ENCODE results near the gene ANGEL2.
"Not testable (repeated sequence)": the region's sequence is repeated elsewhere in the genome, so short reads cannot be mapped to it uniquely, and the experiment has no call there.

The ANGEL2 gene

DNA sequence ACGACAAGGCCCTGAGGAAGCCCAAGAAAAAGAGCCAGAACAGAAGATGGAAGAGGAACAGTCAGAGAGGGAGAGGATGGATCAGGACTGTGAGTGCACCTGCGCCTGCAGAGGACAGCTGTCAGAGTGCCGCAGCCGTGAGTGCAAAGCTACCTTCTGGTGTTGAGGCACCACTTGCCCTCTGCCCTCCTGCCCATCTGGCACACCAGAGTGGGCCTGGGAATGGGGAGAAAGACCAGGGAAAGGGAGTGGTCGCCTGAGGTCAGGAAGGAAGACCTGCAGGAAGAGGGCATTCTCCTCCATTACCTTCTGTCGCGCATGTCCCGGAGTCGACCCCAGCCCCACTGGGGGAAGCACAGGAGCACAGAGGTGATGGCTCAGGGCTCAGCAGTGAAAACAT is 39.1 kb downstream of the ANGEL2 start:
- no peak for DNase-seq (ENCODE audit: low read depth in 2 of 3, low spot score in 2 of 3)

DNA sequence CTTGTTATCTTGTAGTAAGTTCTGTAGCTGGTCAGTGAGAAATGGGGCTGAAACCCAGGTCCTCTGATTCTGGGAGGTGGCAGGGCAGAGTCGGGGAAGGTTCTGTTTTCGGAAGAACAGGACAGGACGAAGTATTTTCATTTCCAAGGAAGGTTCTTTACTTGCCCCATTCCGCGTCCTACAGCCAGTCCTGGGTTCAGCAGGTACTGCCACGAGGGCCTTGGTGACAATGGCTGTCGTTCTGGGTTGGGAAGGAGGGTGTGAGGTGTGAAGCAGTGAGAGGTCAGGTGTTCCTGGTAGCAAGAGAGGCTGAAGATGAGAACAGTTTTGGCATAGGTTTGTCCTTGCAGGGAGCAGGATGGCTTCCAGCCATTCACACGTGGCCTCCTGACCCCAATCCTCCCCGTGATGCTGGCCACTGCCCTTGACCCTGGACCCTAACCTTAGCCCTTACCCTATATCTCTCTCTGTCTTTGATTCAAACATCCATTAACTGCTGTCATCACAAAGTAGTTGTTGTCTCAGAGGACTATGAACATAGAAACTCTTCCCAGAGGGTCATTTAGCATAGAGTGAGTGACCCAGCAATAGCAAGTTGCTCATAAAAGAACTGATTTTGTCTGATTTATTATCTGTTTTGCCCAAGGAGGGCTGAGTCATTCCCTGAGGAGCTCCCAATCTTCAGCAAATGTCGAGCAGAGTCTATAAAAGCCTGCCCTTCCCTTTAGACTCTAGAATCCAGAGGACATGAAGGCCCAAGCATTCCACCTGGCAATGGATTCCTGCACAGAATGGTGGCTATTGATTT is 40.4 kb downstream of the ANGEL2 start:
- DNase-seq (ENCODE audit: low read depth in 2 of 3, low spot score in 2 of 3), result no peak

DNA sequence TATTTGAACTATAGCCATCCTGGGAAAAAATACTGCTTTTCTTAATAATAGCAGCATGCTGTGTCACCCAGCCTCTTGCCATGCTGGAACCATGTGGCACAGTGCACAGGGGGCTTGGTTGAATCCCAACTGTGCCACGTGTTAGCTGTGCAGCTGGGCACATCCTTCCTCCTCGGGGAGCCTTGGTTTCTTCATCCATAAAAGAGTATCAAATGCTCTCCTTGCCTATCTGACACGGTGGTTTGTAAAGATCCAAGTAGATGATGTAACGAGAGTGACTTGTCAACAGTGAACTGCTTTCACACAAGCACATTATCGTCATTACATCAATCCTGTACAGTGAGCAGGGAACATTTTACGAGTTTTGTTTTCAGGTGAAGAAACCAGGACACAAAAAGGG is 41.0 kb downstream of the ANGEL2 start:
- DNase-seq (ENCODE audit: low read depth in 2 of 3, low spot score in 2 of 3), result no peak

DNA sequence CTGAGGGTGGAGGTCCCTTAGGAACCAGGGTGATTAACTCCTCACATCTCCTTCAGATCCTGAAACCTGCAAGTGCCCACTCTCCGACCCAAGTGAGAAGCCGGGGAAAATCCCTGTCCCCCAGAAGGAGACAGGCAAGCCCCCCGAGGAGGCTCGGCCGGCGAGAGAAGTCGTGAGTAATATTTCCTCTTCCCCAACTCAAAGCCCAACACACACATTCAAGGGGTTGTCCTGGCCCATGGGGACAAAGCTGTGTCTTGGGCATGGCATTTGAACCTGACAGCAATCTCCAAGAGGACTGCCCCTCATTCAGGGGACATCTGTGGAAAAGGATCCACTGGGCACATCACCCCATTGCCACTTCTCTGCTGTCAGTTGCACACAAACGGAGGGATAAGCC is 41.8 kb downstream of the ANGEL2 start:
- no peak for DNase-seq (ENCODE audit: low read depth in 2 of 3, low spot score in 2 of 3)

DNA sequence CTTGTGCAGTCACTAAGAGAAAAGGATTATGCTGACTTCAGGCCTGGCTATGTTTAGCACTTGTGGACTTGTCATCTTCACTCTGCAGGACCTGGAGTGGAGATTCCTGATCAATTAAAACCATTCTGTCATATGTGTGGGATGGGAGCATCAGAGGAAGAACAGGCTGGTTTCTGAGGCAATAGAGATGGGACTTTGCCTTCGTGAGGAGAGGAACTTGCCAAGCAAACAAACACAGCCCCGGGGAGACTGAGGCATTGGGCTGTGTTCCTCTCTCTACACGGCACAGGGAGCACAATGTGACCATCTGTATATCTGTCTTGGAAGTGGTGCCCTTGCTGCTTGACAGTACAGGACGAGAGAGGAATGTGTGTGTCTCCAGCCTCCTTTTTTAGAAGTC is 42.2 kb downstream of the ANGEL2 start:
- no peak for DNase-seq (ENCODE audit: low read depth in 2 of 3, low spot score in 2 of 3)

DNA sequence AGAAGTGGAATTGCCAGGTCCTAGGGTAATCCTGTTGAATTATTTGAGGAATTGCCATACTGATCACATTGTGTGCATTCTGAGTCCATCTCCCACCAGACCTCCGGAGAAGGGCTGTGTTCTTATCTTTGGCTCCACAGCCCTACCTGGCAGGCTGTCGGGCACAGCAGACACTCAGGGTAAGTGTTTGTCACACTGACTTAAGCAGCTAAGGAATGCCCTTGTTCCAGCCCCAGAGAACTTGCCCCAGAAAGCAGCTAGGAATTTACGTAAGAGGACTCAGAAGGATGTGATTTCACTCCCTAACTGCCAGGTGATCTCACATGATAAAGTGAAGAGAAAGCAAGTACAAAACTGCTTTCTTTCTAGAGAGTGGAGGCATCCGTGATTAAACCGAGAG is 44.4 kb downstream of the ANGEL2 start:
- DNase-seq (ENCODE audit: low read depth in 2 of 3, low spot score in 2 of 3), result no peak

DNA sequence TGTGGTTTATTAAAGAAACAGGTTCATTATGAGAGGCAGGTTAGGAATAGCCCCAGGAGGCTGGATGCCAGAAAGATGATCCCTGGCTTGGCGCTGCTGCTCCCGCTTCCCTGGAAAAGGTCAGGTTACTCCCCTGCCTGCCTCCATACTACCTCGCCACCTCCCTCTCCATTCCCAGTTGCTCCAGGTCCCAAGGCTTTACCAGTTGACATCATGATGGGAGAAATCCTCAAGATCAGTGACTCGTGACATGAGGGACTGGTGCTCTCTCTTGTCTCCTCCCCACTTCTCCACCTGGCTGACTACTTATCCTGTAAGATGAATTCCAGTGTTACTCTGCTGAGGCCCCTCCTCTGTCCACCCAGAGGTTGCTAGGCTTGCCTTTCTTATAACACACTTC is 45.6 kb downstream of the ANGEL2 start:
- no peak for DNase-seq (ENCODE audit: low read depth in 2 of 3, low spot score in 2 of 3)

DNA sequence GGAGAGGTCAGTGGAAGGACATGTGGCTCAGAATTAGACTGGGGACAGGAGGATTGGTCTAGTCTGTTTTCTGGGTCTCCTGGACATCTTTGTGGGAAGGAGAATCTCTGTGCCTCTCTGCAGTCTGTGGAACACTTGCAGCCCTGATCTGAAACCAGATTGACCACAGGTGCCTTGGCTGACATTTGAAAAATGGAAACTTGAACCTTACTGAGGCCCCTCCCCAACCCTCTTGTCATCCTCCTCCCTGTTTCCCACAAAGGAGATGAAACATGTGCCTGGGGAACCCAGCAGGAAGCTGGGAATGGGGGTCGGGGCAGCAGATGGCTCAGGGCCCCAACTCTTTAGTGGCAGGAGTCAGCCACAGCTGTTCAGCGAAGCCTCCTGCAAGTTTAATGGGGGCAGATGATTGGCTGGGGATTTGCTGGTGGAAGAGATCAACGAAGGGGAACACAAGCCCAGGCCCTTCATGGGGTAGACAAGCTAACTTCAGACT is 47.3 kb downstream of the ANGEL2 start:
- no peak for DNase-seq (ENCODE audit: low read depth in 2 of 3, low spot score in 2 of 3)

DNA sequence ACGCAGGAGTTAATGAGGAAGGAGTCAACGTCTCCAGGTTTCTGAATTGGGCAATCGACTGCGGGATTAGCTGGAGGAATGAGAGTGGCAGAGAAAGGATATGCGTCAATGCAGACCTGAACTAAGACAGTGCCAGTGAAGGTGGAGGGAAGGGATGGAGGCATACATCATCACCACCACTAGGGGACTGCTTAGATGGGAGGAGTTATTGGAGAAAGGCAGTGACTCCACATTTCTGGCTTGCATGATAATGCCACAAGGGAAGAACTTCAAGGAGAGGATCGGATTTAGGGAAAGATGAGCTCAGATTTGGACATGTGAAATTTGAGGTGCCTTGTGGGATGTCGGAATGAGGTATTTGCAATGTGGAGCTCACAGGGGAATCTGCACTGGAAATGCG is 47.9 kb downstream of the ANGEL2 start:
- no peak for DNase-seq (ENCODE audit: low read depth in 2 of 3, low spot score in 2 of 3)

DNA sequence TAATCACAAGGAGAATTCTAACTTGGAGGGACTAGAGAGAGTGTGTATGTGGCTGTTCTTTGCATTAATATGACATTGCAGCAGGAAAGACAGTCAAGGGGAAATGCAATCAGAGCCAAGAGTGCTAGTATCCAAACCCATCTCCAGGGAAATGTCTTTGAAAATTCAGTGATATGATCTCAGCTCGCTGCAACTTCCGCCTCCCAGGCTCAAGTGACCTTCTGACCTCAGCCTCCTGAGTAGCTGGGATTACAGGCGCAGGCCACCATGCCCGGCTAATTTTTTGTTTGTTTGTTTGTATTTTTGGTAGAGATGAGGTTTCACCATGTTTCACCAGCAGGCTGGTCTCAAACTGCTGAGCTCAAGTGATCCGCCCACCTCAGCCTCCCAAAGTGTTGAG is 49.1 kb downstream of the ANGEL2 start:
- DNase-seq (ENCODE audit: low read depth in 2 of 3, low spot score in 2 of 3), result no peak

DNA sequence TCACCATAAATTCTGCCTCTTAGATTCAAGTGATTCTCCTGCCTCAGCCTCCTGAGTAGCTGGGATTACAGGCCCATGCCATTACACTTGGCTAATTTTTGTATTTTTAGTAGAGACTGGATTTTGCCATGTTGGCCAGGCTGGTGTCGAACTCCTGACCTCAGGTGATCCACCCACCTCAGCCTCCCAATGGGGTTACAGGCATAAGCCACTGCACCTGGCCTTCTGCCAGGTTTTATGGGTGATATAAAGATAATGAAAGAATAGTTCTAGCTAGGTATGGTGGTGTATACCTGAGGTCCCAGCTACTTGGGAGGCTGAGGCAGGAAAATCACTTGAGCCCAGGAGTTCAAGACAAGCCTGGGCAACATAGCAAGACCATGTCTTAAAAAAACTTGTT is 50.7 kb downstream of the ANGEL2 start:
- DNase-seq (ENCODE audit: low read depth in 2 of 3, low spot score in 2 of 3), result not testable (repeated sequence)

DNA sequence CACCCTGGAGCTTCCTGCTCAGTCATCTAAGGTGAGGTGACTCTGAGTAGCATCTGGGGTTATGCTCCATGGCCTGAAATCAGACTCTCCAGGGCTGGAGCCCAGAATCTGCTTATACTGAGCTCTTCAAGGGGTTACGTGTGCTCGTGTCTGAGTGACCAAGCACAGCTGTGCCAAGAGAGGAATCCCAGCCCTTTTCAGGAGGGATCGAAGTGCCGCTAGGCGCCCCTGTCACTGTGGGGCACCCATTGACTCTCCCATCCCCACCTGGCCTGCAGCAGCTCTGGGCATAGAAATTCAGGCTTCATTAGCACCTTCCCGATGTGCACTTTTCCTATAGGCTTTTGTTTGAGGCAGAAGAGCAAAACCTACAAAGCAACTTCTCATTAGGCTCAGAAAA is 51.6 kb downstream of the ANGEL2 start:
- DNase-seq (ENCODE audit: low read depth in 2 of 3, low spot score in 2 of 3), result no peak

DNA sequence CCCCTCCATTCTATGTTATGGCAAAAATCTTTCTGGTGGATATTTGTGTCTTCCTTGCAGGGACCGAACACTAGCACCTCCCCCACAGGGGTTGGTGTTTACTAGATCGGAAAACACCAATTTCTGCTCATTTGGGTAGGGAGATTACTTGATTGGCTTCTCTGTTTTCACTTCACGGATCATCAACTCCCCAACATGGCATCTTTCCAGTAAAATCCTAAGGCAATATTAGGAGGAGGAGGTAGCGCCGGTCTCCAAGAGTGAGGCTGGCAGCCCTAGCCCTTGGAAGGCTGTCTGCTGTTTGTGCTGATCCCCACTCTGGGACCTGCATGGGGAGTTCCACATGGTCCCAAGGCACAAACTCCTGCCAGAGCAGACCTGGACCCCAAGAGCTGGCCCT is 53.2 kb downstream of the ANGEL2 start:
- no peak for DNase-seq (ENCODE audit: low read depth in 2 of 3, low spot score in 2 of 3)

DNA sequence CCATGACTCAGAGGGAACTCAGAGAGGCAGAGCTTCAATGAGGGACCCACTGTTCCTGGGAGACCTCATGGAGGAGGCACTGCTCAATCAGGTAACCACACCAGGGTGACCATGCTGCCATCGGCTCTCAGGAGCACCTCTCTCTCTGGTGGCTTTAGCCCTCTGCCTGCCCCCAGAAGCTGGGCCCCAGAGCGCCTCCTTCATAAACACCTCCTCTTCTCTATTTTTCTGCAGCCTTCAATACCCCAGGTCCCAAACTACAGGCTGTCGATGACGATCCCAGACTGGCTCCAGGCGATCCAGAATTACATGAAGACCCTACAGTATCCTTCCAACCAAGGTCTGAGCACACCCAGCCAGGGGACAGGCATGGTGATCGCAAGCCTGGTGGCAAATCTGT is 54.7 kb downstream of the ANGEL2 start:
- DNase-seq (ENCODE audit: low read depth in 2 of 3, low spot score in 2 of 3), result no peak

DNA sequence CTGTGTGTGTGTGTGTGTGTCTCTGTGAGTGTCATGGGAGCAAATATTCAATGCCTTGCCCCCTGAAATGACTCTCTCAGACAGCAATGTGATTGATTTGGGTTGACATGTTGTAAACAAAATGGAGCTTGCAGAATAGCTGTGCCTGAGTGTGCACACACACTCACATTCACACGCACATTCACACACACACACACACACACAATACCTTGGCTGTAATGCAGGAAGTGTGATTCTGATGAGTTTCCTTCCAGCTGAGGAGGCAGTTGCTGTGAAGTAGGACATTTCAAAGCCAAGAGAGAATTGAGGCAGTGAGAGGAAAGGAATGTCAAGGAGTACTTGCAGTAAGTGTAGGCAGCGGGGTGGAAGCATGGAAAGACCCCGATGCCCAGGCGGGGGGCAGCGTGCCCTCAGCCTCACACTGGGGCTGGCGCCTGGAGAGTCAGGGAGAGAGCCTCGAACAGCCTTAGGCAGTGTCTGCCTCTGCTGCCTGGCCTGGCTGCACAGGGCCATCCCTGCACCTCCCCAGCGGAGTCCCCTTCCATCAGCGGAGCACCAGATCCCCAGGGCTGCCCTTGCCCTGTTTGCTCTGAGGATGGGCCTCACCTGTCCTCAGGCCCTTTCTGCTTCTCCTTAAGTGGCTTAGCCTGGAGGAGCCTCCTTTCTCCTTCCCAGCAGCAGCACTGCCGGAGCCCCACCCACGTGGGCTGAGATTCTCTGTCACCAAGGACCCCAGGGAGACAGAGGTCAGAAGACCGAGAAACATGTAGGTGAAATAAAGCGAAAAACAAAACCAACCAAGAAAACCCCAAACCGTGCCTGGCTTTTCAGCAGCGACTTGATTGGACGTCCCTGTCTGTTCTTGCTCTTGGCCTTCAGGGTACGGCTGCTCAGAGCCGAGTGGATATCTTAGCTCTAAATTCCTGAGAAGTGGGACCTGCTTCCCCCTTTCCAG is 56.1 kb downstream of the ANGEL2 start:
- DNase-seq (ENCODE audit: low read depth in 2 of 3, low spot score in 2 of 3), result no peak

DNA sequence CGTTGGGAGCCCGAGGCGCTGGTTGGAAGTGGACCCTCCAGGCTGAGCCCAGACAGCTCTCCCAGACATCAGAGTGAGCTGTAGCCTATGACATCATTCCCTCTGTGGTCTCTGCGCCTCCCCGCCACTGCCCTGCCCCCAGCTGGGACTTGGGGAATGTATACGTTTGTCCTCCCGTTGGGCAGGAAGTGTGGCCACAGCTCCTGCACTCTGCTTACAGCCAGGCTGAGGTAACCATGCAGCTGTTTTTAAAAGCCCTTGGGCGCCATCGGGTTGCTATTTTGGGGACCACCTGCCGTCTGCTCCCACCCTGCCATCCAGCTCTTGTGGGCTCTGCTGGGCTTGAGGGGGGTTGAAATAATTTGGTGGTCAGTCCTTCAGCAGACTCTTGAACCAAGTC is 57.5 kb downstream of the ANGEL2 start:
- DNase-seq (ENCODE audit: low read depth in 2 of 3, low spot score in 2 of 3), result no peak

DNA sequence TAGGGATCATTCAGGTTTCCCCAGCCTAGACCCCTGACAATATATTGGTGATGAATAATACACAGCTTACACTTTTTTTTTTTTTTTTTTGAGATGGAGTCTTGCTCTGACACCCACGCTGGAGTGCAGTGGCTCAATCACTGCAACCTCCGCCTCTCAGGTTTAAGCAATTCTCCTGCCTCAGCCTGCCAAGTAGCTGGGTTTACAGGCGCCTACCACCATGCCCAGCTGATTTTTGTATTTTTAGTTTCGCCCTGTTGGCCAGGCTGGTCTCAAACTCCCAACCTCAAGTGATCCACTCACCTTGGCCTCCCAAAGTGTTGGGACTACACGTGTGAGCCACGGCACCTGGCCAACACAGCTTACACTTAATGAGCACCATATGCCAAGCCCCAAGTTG is 58.1 kb downstream of the ANGEL2 start:
- DNase-seq (ENCODE audit: low read depth in 2 of 3, low spot score in 2 of 3), result no peak

DNA sequence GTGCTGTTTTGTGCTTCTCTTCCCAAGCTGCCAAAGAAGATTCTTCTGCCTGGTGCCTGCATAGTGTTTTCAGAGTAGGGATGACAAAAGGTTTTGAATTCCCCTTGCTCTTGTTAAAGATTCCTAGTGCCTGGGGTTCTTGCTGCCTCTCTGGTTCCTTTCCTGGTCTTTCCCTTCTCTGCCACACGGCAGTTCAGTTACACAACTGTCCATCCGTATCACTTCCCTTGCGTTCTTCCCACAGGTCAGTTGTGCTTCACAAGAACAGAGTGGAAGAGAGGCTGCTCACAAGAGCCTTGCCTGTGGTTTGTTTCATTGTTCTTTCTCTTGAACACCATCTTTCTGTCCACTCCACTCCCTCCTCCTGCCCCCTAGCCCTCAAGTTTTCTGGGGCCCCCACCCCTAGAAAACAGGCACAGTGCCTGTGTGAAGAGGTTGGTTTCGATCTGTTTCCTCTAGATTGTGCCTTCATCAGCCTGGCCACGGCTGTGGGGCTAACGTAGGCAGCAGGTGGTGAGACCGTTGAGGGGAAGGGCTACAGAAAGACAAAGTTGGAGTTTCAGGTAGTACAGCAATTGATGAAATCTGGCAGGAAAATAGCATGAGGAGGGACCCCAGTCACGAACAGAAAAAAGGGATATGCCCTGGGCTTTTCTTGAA is 59.6 kb downstream of the ANGEL2 start:
- no peak for DNase-seq (ENCODE audit: low read depth in 2 of 3, low spot score in 2 of 3)

DNA sequence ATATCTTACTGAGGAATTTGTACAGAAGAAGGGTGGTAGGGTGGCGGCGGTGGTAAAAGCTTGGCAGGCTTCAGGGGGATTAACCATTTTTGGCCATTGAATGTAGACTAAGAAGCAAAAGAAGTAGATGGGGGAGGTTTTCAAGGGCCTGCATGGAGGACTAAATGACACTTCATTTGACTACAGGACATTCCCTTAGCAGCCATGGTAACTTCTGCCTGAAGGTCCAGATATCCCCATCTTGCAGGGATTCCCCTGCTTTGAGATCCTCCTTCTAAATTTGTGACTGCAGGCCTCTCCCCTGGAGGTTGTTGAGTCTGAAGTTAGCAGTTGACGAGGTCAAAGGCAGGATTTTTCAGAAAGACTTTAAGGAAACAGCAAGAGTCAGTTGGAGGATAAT is 60.6 kb downstream of the ANGEL2 start:
- DNase-seq (ENCODE audit: low read depth in 2 of 3, low spot score in 2 of 3), result no peak

DNA sequence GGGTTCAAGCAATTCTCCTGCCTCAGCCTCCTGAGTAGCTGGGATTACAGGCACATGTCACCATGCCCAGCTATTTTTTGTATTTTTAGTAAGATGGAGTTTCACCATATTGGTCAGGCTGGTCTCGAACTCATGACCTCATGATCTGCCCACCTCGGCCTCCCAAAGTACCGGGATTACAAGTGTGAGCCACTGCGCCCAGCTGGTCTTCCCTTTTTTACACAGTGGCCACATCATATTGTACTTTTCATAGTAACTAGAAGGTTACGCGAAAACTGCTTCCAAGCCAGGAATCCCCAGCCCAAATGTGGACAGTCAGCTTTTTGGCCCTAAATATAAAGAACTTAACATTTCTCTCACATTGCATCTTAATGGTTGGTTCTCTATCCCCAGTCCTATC is 61.2 kb downstream of the ANGEL2 start:
- DNase-seq (ENCODE audit: low read depth in 2 of 3, low spot score in 2 of 3), result no peak

DNA sequence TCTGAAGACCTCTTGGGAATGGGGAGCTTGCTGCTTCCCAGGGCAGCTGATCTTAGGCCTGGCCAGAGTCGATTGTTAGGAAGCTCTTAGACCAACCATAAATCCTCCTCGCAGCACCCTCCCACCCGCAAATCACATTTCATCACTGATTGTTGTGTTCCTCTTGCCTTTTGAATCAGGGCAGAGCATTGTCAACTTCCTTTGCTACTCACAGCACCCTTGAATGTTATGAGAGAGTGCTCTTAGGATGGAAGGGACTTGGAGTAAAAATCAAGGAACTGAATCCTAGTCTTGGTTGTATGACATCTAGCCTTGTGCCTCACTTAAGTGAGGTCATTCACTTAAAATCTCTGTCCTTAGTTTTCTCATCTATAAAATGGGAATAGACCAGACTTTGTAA is 62.3 kb downstream of the ANGEL2 start:
- no peak for DNase-seq (ENCODE audit: low read depth in 2 of 3, low spot score in 2 of 3)

DNA sequence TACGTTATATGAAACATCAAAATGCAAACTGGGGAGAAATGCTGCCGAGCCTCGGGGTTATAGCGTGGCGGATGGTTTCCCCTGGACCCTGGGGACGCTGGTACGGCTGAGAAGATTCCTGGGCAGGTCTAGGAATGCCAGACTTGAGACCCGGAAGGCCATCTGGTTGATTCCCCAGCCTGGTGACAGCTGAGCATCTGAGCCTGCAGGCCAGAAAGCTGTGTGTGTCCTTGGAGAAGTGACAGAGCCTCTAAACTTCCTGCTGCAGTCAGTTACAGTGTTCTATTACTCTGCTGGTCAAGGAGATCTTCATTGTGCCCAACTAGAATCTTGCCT is 63.1 kb downstream of the ANGEL2 start:
- no peak for DNase-seq (ENCODE audit: low read depth in 2 of 3, low spot score in 2 of 3)

All from activated CD8-positive, alpha-beta memory T cell treated with anti-CD3 and anti-CD28 coated beads for 48 hours (primary cell).